ENCODE results near the gene CDH12. TPM values are rescaled to one million over a fixed set of nuclear protein-coding genes. Genes with fewer than 3 reads are reported as not detected.

The CDH12 gene
- total RNA-seq, 1 experiment from 2014 or later = not detected

GRCh38 chr5:21806271-21806670, 1046.9 kb downstream of the CDH12 start:
- WGBS (ENCODE audit: extremely low coverage, insufficient read length, low lambda C conversion rate) = no CpG with 5 or more reads among the region's 3 CpGs

More at GRCh38 chr5:21806271-21806670, 1046.9 kb downstream of the CDH12 start:
- H3K4me2 ChIP-seq (ENCODE audit: insufficient read depth, insufficient read length, low read length) = no peak overlapping the region
- H2BK120ac ChIP-seq (ENCODE audit: low read depth, low read length, poor library complexity, severe bottlenecking) = no peak overlapping the region
- no peak overlapping the region for H4K8ac ChIP-seq (replicated peaks; ENCODE audit: insufficient read length, low read depth, low read length)
- H3K9me3 ChIP-seq (ENCODE audit: control insufficient read depth, low read depth, low read length) = no peaks in the 10 kb centered on the region
- no peak overlapping the region for H2BK20ac ChIP-seq (ENCODE audit: low read depth, low read length, poor library complexity, severe bottlenecking)
- H3K79me2 ChIP-seq (ENCODE audit: insufficient read depth, low read length) = no peaks in the 10 kb centered on the region
- H3K27ac Mint-ChIP-seq = no peak overlapping the region
- no peaks in the 10 kb centered on the region for H3K79me1 ChIP-seq (ENCODE audit: insufficient read depth, low read depth, low read length, poor library complexity, severe bottlenecking)
- no peak overlapping the region for H2AK5ac ChIP-seq (ENCODE audit: insufficient read length, low read length)
- no peak overlapping the region for H2BK5ac ChIP-seq (ENCODE audit: insufficient read length, low read length)
- no peak overlapping the region for H3K4me3 Mint-ChIP-seq
- no peak overlapping the region for H3K14ac ChIP-seq (ENCODE audit: insufficient read depth, low read length)
- H2AFZ ChIP-seq (ENCODE audit: low read length) = no peak overlapping the region
- no peak for TF ChIP-seq CTCF (conservative IDR thresholded peaks at IDR 0.05)
- no peak overlapping the region for H4K5ac ChIP-seq (ENCODE audit: insufficient read length, low read depth, low read length)
- H2BK12ac ChIP-seq (ENCODE audit: insufficient read length, low read depth, low read length) = no peak overlapping the region
- H3K23me2 ChIP-seq (ENCODE audit: insufficient read length, low read depth, low read length, poor library complexity, severe bottlenecking) = no peaks in the 10 kb centered on the region
- no peak overlapping the region for H3T11ph ChIP-seq (ENCODE audit: low read length)
- no peaks in the 10 kb centered on the region for H3K27me3 ChIP-seq (ENCODE audit: insufficient read depth, low read length)
- no peaks in the 10 kb centered on the region for H4K20me1 ChIP-seq (ENCODE audit: control insufficient read depth, insufficient read depth, insufficient read length)
- H3K27ac ChIP-seq (ENCODE audit: insufficient read length, low read depth, low read length) = no peak overlapping the region
- no peak overlapping the region for H4K91ac ChIP-seq (ENCODE audit: insufficient read length, low read depth, low read length)
- DNase-seq = no peak
- H3K56ac ChIP-seq (ENCODE audit: insufficient read length, low read depth, low read length) = no peak overlapping the region
- H3K9ac ChIP-seq (ENCODE audit: extremely low read depth, insufficient read length, low read length) = no peak overlapping the region
- H3K4ac ChIP-seq (ENCODE audit: low read depth, low read length) = no peak overlapping the region
- no peak overlapping the region for H3K23ac ChIP-seq (ENCODE audit: insufficient read length, low read depth, low read length)
- peaks cover 0 to 6% of the 10 kb centered on the region in 2 experiments; a peak in 3 of 4 replicates for H3K4me1 Mint-ChIP-seq
- H3K18ac ChIP-seq (ENCODE audit: insufficient read length, low read depth, low read length) = no peak overlapping the region
- H3K27me3 Mint-ChIP-seq (ENCODE audit: low read depth) = no peaks in the 10 kb centered on the region
- no peaks in the 10 kb centered on the region; a peak in 1 of 5 replicates for H3K9me3 Mint-ChIP-seq
- no peaks in the 10 kb centered on the region for H3K36me3 Mint-ChIP-seq (ENCODE audit: insufficient read depth in 1 of 3, low read depth in 3 of 3)
- H3K4me1 ChIP-seq (ENCODE audit: insufficient read depth, low read length) = no peaks in the 10 kb centered on the region
- H2BK15ac ChIP-seq (ENCODE audit: low read depth, low read length) = no peak overlapping the region
